HEK293 (cell line): ENCODE measurements around the gene NDUFB10.

ENCODE experiments used
- BCL11A ChIP-seq: fragments of 450-650 bp; formaldehyde crosslinking; IDR thresholded peaks from 2 replicates; pipeline ENCODE4 v1.5.1; 2016; ENCODE audit warnings: low read depth, missing biosample characterization, missing genetic modification characterization
- GLIS1 ChIP-seq: fragments of 450-650 bp; formaldehyde crosslinking; IDR thresholded peaks from 2 replicates; pipeline ENCODE4 v1.5.1; 2016; ENCODE audit warnings: missing biosample characterization, missing genetic modification characterization
- HOXD13 ChIP-seq: sonication (generic); formaldehyde crosslinking; IDR thresholded peaks from 2 replicates; pipeline ENCODE4 v1.8.0; 2022; ENCODE audit warnings: missing genetic modification reagents, borderline replicate concordance
- PRDM10 ChIP-seq: fragments of 450-650 bp; formaldehyde crosslinking; IDR thresholded peaks from 2 replicates; pipeline ENCODE4 v1.5.1; 2016; ENCODE audit warnings: missing biosample characterization, missing genetic modification characterization
- SALL2 ChIP-seq: fragments of 450-650 bp; formaldehyde crosslinking; IDR thresholded peaks from 2 replicates; pipeline ENCODE4 v1.5.0; 2017; ENCODE audit warnings: missing biosample characterization, mild to moderate bottlenecking, missing genetic modification characterization, borderline replicate concordance
- SP3 ChIP-seq: fragments of 450-650 bp; formaldehyde crosslinking; IDR thresholded peaks from 2 replicates; pipeline ENCODE4 v1.5.1; 2016; ENCODE audit warnings: missing biosample characterization, missing genetic modification characterization
- TSHZ1 ChIP-seq: fragments of 450-650 bp; formaldehyde crosslinking; IDR thresholded peaks from 2 replicates; pipeline ENCODE4 v1.5.1; 2016; ENCODE audit warnings: missing biosample characterization, missing genetic modification characterization, borderline replicate concordance
- WT1 ChIP-seq: fragments of 450-650 bp; formaldehyde crosslinking; IDR thresholded peaks from 2 replicates; pipeline ENCODE4 v1.5.1; 2016; ENCODE audit warnings: missing biosample characterization, missing genetic modification characterization
- YY1 ChIP-seq: fragments of 450-650 bp; formaldehyde crosslinking; IDR thresholded peaks from 2 replicates; pipeline ENCODE4 v1.5.1; 2018; ENCODE audit warnings: missing biosample characterization, missing genetic modification characterization
- ZBTB48 ChIP-seq: fragments of 450-650 bp; formaldehyde crosslinking; IDR thresholded peaks from 2 replicates; pipeline ENCODE4 v1.5.1; 2016; ENCODE audit warnings: missing biosample characterization, missing genetic modification characterization
- ZBTB6 ChIP-seq: fragments of 450-650 bp; formaldehyde crosslinking; IDR thresholded peaks from 2 replicates; pipeline ENCODE4 v1.5.1; 2017; ENCODE audit warnings: missing biosample characterization, missing genetic modification characterization
- ZFP3 ChIP-seq: fragments of 450-650 bp; formaldehyde crosslinking; IDR thresholded peaks from 2 replicates; pipeline ENCODE4 v1.5.1; 2016; ENCODE audit warnings: low read depth, missing biosample characterization, missing genetic modification characterization
- ZNF148 ChIP-seq: fragments of 450-650 bp; formaldehyde crosslinking; IDR thresholded peaks from 2 replicates; pipeline ENCODE4 v1.5.0; 2017; ENCODE audit warnings: missing biosample characterization, missing genetic modification characterization, borderline replicate concordance
- ZNF2 ChIP-seq: fragments of 450-650 bp; formaldehyde crosslinking; IDR thresholded peaks from 2 replicates; pipeline ENCODE4 v1.5.1; 2016; ENCODE audit warnings: missing biosample characterization, missing genetic modification characterization
- ZNF214 ChIP-seq: fragments of 450-650 bp; formaldehyde crosslinking; IDR thresholded peaks from 2 replicates; pipeline ENCODE4 v1.5.1; 2017; ENCODE audit warnings: missing biosample characterization, mild to moderate bottlenecking, missing genetic modification characterization, borderline replicate concordance
- ZNF341 ChIP-seq: fragments of 450-650 bp; formaldehyde crosslinking; IDR thresholded peaks from 2 replicates; pipeline ENCODE4; 2016; ENCODE audit warnings: low read depth, missing biosample characterization, missing genetic modification characterization
- ZNF350 ChIP-seq: fragments of 450-650 bp; formaldehyde crosslinking; IDR thresholded peaks from 2 replicates; pipeline ENCODE4 v1.5.0; 2017; ENCODE audit warnings: missing biosample characterization, mild to moderate bottlenecking, missing genetic modification characterization
- ZNF354C ChIP-seq: fragments of 450-650 bp; formaldehyde crosslinking; IDR thresholded peaks from 2 replicates; pipeline ENCODE4 v1.5.1; 2016; ENCODE audit warnings: missing biosample characterization, missing genetic modification characterization, low read depth, borderline replicate concordance
- ZNF391 ChIP-seq: fragments of 450-650 bp; formaldehyde crosslinking; IDR thresholded peaks from 2 replicates; pipeline ENCODE4 v1.5.1; 2016; ENCODE audit warnings: low read depth, missing biosample characterization, missing genetic modification characterization, borderline replicate concordance
- ZNF501 ChIP-seq: fragments of 450-650 bp; formaldehyde crosslinking; IDR thresholded peaks from 2 replicates; pipeline ENCODE4 v1.5.1; 2016; ENCODE audit warnings: missing biosample characterization, missing genetic modification characterization
- ZNF548 ChIP-seq: fragments of 450-650 bp; formaldehyde crosslinking; IDR thresholded peaks from 2 replicates; pipeline ENCODE4 v1.5.1; 2016; ENCODE audit warnings: missing biosample characterization, missing genetic modification characterization
- ZNF558 ChIP-seq: fragments of 450-650 bp; formaldehyde crosslinking; IDR thresholded peaks from 2 replicates; pipeline ENCODE4 v1.5.1; 2016; ENCODE audit warnings: missing biosample characterization, missing genetic modification characterization
- ZNF621 ChIP-seq: fragments of 450-650 bp; formaldehyde crosslinking; IDR thresholded peaks from 2 replicates; pipeline ENCODE4 v1.5.1; 2017; ENCODE audit warnings: missing biosample characterization, missing genetic modification characterization
- ZNF629 ChIP-seq: fragments of 450-650 bp; formaldehyde crosslinking; IDR thresholded peaks from 2 replicates; pipeline ENCODE4 v1.5.1; 2017; ENCODE audit warnings: missing biosample characterization, missing genetic modification characterization
- ZNF654 ChIP-seq: fragments of 450-650 bp; formaldehyde crosslinking; IDR thresholded peaks from 2 replicates; pipeline ENCODE4 v1.5.1; 2016; ENCODE audit warnings: low read depth, missing biosample characterization, missing genetic modification characterization
- ZNF707 ChIP-seq: fragments of 450-650 bp; formaldehyde crosslinking; IDR thresholded peaks from 2 replicates; pipeline ENCODE4 v1.5.1; 2016; ENCODE audit warnings: missing biosample characterization, missing genetic modification characterization
- ZNF768 ChIP-seq: fragments of 450-650 bp; formaldehyde crosslinking; IDR thresholded peaks from 2 replicates; pipeline ENCODE4 v1.5.1; 2018; ENCODE audit warnings: missing biosample characterization, mild to moderate bottlenecking, missing genetic modification characterization
- ZNF791 ChIP-seq: fragments of 450-650 bp; formaldehyde crosslinking; IDR thresholded peaks from 2 replicates; pipeline ENCODE4 v1.5.1; 2016; ENCODE audit warnings: missing biosample characterization, missing genetic modification characterization

NDUFB10 gene

GRCh38 chr16:1989209-1990100 is 30.1 kb downstream of the NDUFB10 start, which contains the start of gene SYNGR3 (continued):
- TF ChIP-seq ZNF2 (tag by site-specific recombination) (no peak), ZNF629 (tag by site-specific recombination) (no peak; the same call in 1 of the 2 replicates), WT1 (tag by site-specific recombination) (peak; percentile 58; the same call in 1 of the 2 replicates), SALL2 (tag by site-specific recombination) (no peak), TSHZ1 (no peak), SP3 (tag by site-specific recombination) (peak; percentile 35; the same call in 1 of the 2 replicates), ZNF621 (tag by site-specific recombination) (no peak), ZNF548 (no peak), ZFP3 (no peak), ZBTB48 (tag by site-specific recombination) (no peak; the same call in 1 of the 2 replicates), ZNF654 (no peak), YY1 (no peak), ZNF341 (tag by site-specific recombination) (no peak), HOXD13 (CRISPR knock-in tag) (no peak), ZNF148 (tag by site-specific recombination) (no peak), ZNF791 (no peak), ZNF501 (tag by site-specific recombination) (no peak), GLIS1 (tag by site-specific recombination) (peak; percentile 33; the same call in 1 of the 2 replicates), ZNF350 (tag by site-specific recombination) (no peak), ZNF558 (tag by site-specific recombination) (no peak), ZNF768 (no peak), ZNF214 (no peak), ZNF354C (no peak), ZNF391 (tag by site-specific recombination) (no peak), ZNF707 (tag by site-specific recombination) (no peak), ZBTB6 (no peak), PRDM10 (tag by site-specific recombination) (no peak), BCL11A (tag by site-specific recombination) (no peak)
